ENCODE data around the gene SLC10A6. TPM values are rescaled to one million over a fixed set of nuclear protein-coding genes. Genes with fewer than 3 reads are reported as not detected.

SLC10A6 gene
- total and polyA plus RNA-seq, 9 of the 15 experiments (the other 6 are each of a cell fraction or from before 2014, with no cell fraction given) = not detected

GRCh38 chr4:86775061-86775460, 74.1 kb downstream of the SLC10A6 start:
- in situ Hi-C loops (cut with MboI) (no loop called here), intact Hi-C loops (cut with micrococcal nuclease) (no loop called here)
- WGBS (ENCODE audit: insufficient coverage, low coverage, missing lambda C conversion rate) = 1% methylated on average over 4 of the region's 4 CpGs
- Histone ChIP-seq H3K4me1 (replicated peaks in 1 of 2; ENCODE audit: control insufficient read depth in 2 of 2, insufficient read depth in 2 of 2, low read length in 2 of 2) (no peaks in the 10 kb centered on the region), H3K27ac (ENCODE audit: extremely low read depth, low read depth, low read length) (no peak overlapping the region), H3K9me3 (replicated peaks; ENCODE audit: control insufficient read depth, insufficient read depth, low read depth, low read length) (no peaks in the 10 kb centered on the region), H4K20me1 (replicated peaks; ENCODE audit: control insufficient read depth, insufficient read depth, low read length) (no peaks in the 10 kb centered on the region), H3K9me1 (ENCODE audit: control insufficient read depth, insufficient read depth, low read length) (no peaks in the 10 kb centered on the region), H2AFZ (ENCODE audit: low read depth, low read length) (no peak overlapping the region), H3K9ac (ENCODE audit: insufficient read depth in 1 of 2, low read depth in 2 of 2, low read length in 2 of 2) (no peak overlapping the region), H3K36me3 (ENCODE audit: control insufficient read depth, insufficient read depth, low read length) (no peaks in the 10 kb centered on the region), H3K4me3 (no peak overlapping the region), H3K79me2 (ENCODE audit: control insufficient read depth, insufficient read depth, low read length) (no peaks in the 10 kb centered on the region), H3K4me2 (ENCODE audit: insufficient read depth, low read length) (no peak overlapping the region), H3K27me3 (ENCODE audit: control insufficient read depth in 2 of 2, insufficient read depth in 2 of 2, low read length in 2 of 2) (no peaks in the 10 kb centered on the region)
- FAIRE-seq = no peak
- ChIA-PET CTCF (ENCODE audit: low intra/inter-chr PET ratio) (no interaction called here), POLR2A (no interaction called here)
- no peak for TF ChIP-seq ZNF785 (CRISPR knock-in tag; IDR thresholded peaks at IDR 0.05)
- TF ChIP-seq, protein P1, sequence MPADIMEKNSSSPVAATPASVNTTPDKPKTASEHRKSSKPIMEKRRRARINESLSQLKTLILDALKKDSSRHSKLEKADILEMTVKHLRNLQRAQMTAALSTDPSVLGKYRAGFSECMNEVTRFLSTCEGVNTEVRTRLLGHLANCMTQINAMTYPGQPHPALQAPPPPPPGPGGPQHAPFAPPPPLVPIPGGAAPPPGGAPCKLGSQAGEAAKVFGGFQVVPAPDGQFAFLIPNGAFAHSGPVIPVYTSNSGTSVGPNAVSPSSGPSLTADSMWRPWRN (IDR thresholded peaks at IDR 0.05; ENCODE audit: low read depth) = no peak
- TF ChIP-seq NCOR1 (IDR thresholded peaks at IDR 0.05) = no peak
- TF ChIP-seq POLR2AphosphoS5 (IDR thresholded peaks at IDR 0.05; ENCODE audit: control insufficient read depth, insufficient read depth, low read depth, low read length) = no peak
- no peak for TF ChIP-seq GTF2A2 (tag; IDR thresholded peaks at IDR 0.05)
- no peak for TF ChIP-seq IFI16 (CRISPR knock-in tag; IDR thresholded peaks at IDR 0.05)
- TF ChIP-seq RBFOX2 (IDR thresholded peaks at IDR 0.05; ENCODE audit: low read depth, low read length) = no peak
- TF ChIP-seq SP1 (CRISPR knock-in tag; IDR thresholded peaks at IDR 0.05) = no peak
- TF ChIP-seq NR0B1 (IDR thresholded peaks at IDR 0.05; ENCODE audit: partially characterized antibody) = no peak
- TF ChIP-seq, protein P2, sequence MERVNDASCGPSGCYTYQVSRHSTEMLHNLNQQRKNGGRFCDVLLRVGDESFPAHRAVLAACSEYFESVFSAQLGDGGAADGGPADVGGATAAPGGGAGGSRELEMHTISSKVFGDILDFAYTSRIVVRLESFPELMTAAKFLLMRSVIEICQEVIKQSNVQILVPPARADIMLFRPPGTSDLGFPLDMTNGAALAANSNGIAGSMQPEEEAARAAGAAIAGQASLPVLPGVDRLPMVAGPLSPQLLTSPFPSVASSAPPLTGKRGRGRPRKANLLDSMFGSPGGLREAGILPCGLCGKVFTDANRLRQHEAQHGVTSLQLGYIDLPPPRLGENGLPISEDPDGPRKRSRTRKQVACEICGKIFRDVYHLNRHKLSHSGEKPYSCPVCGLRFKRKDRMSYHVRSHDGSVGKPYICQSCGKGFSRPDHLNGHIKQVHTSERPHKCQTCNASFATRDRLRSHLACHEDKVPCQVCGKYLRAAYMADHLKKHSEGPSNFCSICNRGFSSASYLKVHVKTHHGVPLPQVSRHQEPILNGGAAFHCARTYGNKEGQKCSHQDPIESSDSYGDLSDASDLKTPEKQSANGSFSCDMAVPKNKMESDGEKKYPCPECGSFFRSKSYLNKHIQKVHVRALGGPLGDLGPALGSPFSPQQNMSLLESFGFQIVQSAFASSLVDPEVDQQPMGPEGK (CRISPR knock-in tag; IDR thresholded peaks at IDR 0.05; ENCODE audit: borderline replicate concordance) = no peak
- TF ChIP-seq ZNF239 (CRISPR knock-in tag; IDR thresholded peaks at IDR 0.05) = no peak
- TF ChIP-seq ZNF197 (CRISPR knock-in tag; IDR thresholded peaks at IDR 0.05; ENCODE audit: low read depth) = no peak
- no peak for TF ChIP-seq RBM14 (IDR thresholded peaks at IDR 0.05; ENCODE audit: borderline replicate concordance, insufficient read depth, low read depth, low read length)
- TF ChIP-seq POLR2G (IDR thresholded peaks at IDR 0.05; ENCODE audit: low read depth, low read length) = no peak
- no peak for TF ChIP-seq FOXM1 (IDR thresholded peaks at IDR 0.05; ENCODE audit: low read depth)
- no peak for TF ChIP-seq FOXM1 (CRISPR knock-in tag; IDR thresholded peaks at IDR 0.05; ENCODE audit: low read depth)
- no peak for DNase-seq (ENCODE audit: extremely low read depth in 1 of 4, low spot score in 3 of 4)
- ATAC-seq = no peak
- no TSS peak for BruUV-seq (replicated peaks)
